G401.6 (cell line): ENCODE data around the gene CSNK1G1.
A peak's percentile ranks its signal among the peaks of the same experiment; 100 is the strongest.
"Not testable (repeated sequence)": the region's sequence is repeated elsewhere in the genome, so short reads cannot be mapped to it uniquely, and the experiment has no call there.

Experiments used
- FAIRE-seq: peaks from 2 replicates; lab custom pipeline; 2012; peaks lifted over from hg19 to GRCh38; lab: Jason Lieb, UNC

The CSNK1G1 gene

DNA sequence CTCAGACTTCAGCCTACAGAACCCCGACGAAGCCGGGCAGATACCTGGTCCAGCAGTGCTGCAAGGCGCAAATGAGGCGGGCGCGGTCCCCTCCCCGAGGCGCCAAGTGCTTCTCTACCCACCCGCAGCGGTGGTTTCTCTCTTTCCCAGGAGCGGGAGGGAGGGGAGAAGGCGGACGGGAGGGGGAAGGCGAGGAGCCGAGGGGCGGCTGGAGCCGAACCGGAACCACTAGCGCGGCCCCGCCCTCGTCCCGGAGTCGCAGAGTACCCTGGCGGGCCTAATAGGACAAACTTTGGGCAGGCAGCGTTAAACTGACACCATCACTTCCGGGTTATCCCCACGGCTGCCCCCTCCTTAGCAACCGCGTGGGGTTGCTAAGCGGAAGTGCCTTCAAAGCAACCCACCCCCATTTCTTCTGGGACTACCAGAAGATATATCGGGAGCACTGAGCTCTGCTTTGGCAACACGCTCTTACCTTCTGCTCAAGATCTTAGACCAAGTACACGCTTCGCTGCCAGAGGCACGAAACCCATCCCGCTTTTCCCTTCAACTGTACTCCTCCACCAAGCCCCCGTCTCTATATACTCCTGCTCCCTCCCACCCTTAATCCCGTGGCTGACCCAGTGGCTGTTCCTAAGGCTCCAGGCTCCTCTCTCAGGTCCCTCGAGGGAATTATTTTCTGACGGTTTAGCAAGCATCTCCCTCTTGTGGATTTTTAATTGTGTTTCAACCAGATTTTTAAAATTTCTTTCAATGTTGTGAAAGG, at the start of gene CSNK1G1:
Gene CSNK1G1 (minus strand): TSS at position 230 of the 766 bp plus-strand sequence. CDS start 55,674 bp downstream, outside the sequence.
- FAIRE-seq, result peak; percentile 97

DNA sequence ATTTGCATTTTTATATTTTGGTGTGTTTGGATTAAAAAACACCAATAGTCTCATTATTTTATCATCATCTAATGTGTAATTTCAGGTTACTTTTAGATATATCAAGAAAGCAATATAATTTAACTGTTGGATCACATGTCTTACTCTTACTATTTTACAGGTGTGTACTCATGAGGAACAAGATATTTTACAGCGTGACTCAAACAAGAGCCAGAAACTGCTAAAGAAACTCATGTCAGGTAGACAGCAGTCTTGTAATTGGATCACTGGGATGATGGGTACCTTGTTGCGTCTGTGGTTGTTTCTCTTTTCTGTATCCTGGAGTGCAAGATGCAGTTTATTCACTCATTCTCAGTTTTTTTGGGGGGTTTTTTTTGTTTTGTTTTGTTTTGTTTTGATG, 44.6 kb upstream of the CSNK1G1 start:
- no peak for FAIRE-seq

DNA sequence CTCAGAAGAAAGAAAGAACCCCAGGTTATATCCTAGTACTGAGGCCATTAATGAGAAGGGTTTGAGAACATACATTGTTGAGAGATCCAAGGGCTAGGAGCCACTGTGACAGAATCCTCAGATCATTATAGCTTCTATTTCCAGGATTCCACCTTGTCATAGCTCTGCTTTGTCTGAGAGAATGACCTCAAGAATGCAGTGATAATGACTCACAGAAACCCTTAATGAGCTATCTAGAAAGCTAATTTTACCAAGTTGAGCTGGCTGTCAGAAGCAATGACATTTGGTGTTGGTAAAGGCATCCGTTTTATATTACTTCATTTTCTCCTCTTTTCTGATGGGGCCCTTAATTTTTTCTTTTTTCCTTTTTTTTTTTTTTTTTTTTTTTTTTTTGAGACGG, 42.6 kb upstream of the CSNK1G1 start:
- FAIRE-seq, result no peak

DNA sequence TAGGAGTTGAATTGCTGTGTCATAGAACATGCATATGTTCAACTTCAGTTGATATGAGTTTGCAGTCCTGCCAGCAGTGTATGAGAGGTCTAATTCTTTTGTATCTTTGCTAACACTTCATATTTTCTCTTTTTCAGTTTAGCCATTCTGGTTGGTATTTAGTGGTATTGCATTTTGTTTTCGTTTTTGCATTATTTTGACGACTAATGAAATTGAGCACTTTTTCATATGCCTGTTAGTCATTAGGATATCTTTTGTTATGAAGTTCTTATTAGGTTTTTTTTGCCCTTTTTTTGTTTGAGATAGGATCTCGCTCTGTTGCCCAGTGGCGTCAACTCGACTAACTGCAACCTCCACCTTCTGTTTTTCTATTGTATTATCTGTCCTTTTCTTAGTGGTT, 40.8 kb upstream of the CSNK1G1 start:
- no peak for FAIRE-seq

DNA sequence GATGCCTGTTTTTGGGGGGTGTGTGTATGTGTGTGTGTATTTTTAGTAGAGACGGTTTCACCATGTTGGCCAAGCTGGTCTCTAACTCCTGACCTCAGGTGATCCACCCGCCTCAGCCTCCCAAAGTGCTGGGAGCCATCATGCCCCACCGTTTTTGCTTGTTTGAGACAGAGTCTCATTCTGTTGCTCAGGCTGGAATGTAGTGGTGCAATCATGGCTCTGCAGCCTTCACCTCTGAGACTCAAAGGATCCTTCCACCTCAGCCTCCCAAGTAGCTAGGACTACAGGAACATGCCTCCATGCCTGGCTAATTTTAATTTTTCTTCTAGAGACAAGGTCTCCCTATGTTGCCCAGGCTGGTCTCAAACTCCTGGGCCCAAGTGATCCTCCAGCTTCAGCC, 36.5 kb upstream of the CSNK1G1 start:
- not testable (repeated sequence) for FAIRE-seq

DNA sequence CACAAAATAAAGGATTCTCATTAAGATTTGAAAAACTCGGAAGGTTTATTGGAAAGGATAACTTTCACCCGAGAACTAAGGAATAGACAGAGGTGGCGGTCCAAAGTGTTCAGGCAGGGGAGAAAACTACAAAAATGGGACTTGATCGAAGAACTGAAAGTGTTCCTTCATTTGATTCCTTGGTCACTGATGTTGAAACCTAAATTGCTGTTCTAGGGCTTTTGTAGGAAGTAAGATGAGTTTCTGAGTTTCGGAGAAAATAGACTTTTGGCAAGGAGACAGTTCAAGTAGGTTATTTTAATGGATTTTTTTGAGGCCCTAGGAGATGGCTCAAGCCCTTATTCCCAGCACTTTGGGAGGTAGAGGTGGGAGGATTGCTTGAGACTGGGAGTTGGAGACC, 33.1 kb upstream of the CSNK1G1 start:
- FAIRE-seq, result no peak

DNA sequence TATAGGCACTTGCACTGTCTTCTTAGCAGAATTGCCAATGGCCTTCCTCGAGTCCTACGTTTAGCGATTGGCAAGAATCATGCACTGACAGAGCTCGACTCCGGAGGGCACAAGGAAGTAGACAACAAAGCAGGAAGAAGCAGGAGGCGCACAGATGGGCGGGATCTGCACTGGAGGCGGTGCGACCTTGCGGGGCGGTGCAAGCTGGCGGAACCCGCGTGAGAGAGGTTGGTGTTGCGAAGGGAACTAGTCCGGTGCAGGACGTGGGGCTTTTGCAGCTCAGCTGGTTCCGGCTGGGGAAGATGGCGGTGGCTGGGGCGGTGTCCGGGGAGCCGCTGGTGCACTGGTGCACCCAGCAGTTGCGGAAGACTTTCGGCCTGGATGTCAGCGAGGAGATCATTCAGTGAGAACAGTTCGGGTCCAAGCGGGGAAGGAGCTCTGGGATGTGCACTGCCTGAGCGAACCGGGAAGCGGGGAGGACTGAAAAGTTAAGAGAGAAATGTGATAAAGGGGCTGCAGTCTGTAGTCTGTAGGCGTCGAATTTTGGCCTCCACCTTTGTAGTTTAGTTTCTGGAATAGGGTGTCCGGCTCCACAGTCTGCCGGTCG, 31.7 kb upstream of the CSNK1G1 start, which contains the start of gene TRIP4:
Gene TRIP4 (plus strand): TSS at position 275 of the 607 bp plus-strand sequence. CDS start 28 bp downstream, at position 303.
- FAIRE-seq, result peak; percentile 94

DNA sequence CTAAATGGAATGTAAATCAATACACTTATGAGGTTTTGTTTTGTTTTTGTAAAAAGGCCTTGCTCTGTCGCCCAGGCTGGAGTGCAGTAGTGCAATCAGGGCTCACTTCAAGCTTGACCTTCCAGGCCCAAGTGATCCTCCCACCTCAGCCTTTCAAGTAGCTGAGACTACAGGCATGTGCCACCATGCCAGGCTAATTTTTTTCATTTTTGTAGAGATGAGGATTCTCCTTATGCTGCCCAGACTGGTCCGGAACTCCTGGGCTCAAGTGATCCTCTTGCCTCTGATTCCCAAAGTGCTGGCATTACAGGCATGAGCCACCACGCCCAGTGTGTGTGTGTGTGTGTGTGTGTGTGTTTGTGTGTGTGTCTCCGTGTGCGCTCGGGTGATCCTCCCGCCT, 30.3 kb upstream of the CSNK1G1 start:
- no peak for FAIRE-seq

DNA sequence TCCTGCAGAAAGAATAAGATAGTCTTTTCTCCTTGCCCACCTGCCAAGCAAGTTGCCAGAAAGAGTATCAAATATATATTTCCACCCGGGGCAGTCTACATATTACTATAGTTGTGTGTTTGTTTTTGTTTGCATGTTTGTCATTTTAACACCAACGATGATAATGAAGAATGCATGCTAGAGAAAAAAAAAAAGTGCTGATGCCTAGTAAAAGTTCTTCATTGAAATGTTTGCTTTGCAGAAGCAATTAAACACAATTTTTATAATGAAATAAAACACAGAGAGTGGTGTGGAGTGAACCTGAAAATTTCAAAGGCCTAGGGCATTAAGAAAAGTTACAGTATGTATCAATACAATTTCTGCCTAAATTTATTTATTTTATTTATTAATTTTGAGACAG, 27.8 kb upstream of the CSNK1G1 start:
- no peak for FAIRE-seq

DNA sequence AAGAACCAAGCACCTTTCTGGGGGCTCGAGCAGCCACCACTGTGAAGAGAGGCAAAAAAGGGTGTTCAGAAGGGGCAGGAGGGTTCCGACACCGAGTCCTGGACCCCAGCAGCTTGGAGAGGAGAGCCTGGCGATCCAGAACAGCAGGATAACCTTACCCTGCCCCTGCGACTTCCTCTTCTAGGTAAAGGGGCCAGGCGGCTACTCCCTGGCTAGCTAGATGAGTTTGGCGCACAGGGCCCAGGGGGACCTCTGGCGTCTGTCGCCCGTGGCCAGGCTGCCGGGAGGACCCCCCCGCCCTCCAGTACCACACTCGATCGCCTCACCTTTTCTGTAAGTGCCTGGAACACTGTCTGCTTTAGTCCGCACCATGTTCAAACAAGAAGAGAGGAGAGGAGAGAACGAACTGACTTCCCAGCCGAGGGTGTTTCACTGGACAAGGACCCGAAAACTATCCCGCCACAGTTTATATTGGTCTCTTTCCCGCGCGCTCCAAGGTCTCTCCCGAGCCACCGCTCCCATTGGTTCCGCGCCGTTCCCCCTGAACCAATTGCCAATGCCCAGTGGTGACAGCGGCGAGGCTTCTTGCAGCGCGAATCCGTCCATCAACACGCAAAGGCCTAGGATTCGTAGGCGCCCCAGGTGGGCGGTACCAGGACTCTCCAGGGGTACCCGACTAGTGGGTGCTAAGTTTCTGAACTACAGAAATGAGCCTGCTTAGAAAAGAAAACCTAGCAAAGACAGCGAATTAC, 25.2 kb upstream of the CSNK1G1 start, which contains the start of gene PCLAF:
Gene PCLAF (minus strand): TSS at position 442 of the 752 bp plus-strand sequence. CDS start 70 bp downstream, at position 372.
- FAIRE-seq, result peak; percentile 98

DNA sequence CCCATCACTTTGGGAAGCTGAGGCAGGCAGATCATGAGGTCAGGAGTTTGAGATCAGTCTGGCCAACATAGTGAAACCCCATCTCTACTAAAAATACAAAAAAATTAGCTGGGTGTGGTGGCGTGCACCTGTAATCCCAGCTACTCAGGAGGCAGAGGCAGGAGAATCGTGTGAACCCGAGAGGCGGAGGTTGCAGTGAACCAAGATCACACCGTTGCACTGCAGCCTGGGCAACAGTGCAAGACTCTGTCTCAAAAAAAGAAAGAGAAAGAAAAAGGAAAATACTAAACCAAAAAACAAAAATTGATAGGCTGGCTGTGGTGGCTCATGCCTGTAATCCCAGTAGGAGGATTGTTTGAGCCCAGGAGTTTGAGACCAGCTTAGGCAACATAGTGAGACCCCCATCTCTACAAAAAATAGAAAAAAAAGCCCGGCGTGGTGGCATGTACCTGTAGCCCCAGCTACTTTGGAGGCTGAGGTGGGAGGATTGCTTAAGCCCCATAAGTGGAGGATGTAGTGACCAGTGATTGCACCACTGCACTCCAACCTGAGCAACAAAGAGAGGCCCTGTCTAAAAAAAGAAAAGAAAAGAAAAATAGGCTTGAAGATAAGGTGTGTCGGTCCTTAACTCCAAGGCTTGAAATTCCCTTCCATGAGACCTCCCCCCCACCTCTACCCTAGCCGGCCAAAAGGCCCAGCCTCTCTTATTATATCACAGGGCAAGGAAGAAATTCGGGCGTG, 24.3 kb upstream of the CSNK1G1 start:
- not testable (repeated sequence) for FAIRE-seq

DNA sequence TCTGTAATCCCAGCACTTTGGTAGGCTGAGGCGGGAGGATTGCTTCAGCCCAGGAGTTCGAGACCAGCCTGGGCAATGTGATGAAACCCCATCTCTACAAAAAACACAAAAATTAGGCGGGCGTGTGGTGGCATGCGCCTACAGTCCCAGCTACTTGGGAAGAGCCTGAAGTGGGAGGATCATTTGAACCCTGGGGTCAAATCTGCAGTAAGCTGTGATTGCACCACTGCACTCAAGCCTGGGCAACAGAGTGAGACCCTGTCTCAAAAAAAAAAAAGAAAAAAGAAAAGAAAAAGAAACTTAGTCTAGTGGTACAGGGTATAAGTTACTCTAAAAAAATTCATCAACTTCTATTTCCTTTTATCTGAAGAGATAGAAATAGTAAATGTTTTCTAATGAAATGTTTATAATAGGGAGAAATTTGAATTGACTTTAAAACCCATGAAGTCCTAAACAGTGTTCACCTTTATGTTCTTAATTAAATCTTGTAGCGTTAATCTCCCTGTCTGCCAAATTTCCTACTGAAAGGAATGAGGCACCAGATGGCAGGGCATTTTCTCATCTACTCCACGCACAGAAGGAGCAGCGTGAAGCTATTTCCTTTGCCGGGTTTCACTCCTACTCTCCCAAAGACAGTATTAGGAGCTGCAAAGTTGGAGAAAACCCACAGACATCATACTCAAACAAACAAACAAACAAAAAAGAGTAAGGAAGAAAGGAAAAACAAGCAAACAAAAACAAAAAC, 23.4 kb upstream of the CSNK1G1 start:
- FAIRE-seq, result no peak

DNA sequence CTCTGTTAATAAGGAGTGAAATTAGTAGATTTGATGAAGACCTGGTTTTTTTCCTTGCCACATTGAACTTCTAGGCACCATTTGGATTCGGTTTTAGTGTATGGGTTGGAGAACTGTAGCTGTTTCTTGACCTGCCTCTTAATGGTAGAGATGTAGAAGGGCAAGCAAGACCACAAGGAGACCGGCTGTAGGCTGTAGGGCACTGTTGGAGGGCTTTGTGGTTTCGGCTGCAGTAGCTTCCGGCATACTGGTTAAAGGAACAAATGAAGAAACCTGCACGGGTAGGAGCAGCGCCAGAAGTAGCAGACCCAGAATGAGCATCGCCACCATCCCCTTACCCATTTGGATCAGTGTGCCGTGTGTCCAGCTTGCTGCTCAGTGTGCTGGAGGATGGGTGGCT, 17.4 kb upstream of the CSNK1G1 start:
- FAIRE-seq, result no peak

DNA sequence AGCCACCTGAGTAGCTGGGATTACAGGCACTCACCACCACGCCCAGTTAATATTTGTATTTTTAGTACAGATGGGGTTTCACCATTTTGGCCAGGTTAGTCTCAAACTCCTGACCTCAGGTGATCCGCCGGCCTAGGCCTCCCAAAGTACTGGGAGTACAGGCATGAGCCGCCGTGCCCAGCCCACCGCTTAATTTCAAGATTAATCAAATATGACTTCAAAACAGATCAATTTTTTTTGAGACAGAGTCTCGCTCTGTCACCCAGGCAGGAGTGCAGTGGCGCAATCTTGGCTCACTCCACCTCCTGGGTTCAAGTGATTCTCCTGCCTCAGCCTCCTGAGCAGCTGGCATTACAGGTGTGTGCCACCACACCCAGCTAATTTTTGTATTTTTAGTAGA, 15.4 kb upstream of the CSNK1G1 start:
- FAIRE-seq, result not testable (repeated sequence)

DNA sequence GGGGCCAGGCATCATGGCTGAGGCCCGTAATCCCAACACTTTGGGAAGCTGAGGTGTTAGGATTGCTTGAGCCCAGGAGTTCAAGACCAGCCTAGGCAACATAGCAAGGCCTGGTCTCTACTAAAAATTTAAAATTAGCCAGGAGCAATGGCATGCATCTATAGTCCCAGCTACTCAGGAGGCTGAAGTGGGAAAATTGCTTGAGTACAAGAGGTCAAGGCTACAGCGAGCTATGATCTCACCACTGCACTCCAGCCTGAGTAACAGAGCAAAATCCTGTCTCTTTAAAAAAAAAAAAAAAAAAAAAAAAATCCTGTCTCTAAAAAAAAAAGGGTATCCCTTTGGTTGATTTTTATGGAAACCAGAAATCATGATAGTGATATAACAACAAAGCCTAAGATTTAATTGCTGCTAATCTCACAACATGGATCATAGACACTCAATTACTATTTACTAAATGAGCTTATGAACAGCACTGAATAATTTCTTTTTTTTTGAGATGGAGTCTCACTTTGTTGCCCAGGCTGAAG, 13.2 kb upstream of the CSNK1G1 start:
- FAIRE-seq, result no peak

DNA sequence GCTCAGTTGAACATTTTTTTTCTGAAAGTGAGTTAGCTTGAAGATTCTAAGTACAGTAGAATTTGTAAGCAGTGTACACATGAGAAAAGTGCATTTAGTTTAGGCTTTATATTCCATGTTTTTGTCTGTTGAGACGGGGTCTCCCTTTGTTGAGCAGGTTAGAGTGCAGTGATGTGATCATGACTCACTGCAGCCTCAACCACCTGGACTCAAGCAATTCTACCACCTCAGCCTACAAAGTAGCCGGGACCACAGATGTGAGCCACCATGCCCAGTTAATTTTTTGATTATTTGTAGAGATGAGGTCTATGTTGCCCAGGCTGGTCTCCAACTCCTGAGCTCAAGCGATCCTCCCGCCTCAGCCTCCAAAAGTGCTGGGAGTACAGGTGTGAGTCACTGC, 5.3 kb upstream of the CSNK1G1 start:
- no peak for FAIRE-seq

DNA sequence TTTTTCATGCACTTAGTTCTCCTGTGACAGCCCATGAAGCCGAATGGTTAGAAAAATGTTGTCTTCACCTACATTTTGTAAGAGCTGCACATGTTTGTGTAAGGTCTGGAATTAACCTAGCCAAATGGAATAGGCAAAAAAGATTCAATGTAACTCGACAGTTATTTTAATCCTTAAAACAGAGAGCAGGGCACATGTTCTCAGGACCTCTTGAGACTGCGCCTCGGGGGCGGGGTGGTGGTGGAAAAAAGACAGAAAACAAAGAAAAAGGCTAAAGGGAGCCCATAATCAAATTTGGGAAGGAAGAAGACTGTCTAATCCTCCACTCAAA, 702 bp upstream of the CSNK1G1 start:
- no peak for FAIRE-seq

DNA sequence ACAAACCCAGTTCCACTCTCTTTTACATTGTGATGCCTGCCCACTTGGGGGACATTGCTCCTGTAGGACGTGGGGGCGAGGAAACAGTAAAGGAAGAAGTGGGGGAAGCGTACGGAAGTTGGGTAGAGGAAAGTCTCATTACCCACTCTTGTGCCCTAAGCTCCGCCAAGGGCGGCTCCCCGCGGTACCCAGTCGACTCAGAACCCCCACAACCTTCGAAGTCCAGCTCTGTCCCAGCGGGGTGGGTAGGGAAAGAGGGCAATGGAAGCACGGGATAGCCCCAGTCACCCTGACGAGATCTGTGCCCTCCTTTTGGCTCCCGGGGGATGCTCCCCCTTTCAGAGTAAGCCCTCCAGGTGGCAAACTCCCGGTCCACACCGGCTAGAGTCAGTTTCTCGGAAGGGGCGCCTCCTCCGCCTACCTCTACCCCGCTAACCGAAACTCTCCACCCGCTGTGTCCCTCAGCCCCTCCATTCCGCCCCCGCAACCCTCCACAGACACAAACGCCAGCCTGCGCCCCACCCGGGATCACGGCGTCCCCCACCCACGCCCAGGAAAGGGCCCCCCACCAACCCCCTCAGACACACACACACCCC, 527 bp downstream of the CSNK1G1 start:
- FAIRE-seq, result no peak

DNA sequence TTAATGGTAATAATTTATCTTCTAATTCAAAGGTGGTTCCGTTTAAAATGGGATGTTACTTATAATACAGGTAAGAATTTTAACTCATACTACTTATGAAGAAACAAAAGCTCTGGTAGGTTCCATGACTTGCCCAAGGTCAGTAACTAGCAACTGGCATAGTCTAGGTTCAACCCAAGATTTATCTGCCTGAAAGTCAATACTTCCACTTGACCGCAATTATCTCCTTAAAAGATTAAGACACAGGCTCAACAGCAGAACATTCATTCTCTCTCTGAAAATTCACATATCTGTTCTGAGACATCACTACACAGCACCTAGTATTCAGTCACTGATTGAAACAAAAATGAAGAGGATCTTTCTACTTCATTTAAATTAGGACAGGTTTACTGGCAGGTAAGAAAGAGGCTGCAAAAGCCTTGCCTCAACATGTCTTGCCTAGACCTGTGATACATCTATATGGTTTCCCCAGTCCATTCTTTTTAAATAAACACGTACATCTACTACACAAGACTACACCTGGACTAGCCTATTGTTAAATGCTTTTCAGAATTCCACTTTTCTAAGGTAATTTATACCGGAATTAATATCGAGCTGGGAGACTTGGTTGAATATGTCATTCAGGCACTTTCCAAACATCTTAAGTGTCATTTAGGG, 1.2 kb downstream of the CSNK1G1 start:
- FAIRE-seq, result no peak

DNA sequence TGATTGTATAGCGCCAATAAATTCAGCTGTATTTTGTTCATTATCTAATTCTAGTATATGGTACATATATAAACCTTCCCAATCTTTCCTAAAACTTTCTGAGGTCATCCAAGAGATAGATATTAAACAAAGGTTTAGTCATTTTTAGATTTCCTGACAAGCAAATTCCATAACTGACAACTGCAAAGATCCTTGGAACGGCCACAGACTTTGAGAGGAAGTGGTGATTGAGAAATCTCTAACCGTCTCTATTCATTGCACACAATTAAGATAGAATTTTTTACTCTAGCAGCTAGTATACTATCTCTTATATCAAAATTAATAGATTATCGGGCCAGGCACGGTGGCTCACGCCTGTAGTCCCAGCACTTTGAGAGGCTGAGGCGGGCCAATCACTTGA, 4.7 kb downstream of the CSNK1G1 start:
- no peak for FAIRE-seq
